Esophagus squamous epithelium (tissue), 5 donors: ENCODE data around the gene ZNF599. TPM values are rescaled to one million over a fixed set of nuclear protein-coding genes. Genes with fewer than 3 reads are reported as not detected.
A peak's percentile ranks its signal among the peaks of the same experiment; 100 is the strongest.

Experiments used
- DNase-seq: peaks from one replicate; lab custom pipeline; 2025; lab: John Stamatoyannopoulos, UW
- H3K27ac ChIP-seq, 4 donors: fragments of 200-600 bp; sonication (generic); one replicate each; pipeline ENCODE4 v1.5.1; 2016 to 2019; ENCODE audit warnings: mild to moderate bottlenecking in 1 of 4
- H3K27me3 ChIP-seq, 4 donors: fragments of 200-600 bp; sonication (generic); 1 replicate in 3 of 4; 2 replicates in 1 of 4; pipeline versions ENCODE4 v1.5.1 to v1.6.0; 2017 to 2021; ENCODE audit warnings: antibody characterized with exemption in 1 of 4
- H3K36me3 ChIP-seq, 3 donors: fragments of 200-600 bp; sonication (generic); one replicate each; pipeline ENCODE4 v1.5.1; 2016 to 2019
- H3K4me1 ChIP-seq, 3 donors: fragments of 200-600 bp; sonication (generic); one replicate each; pipeline ENCODE4 v1.5.1; 2017 to 2019
- H3K4me3 ChIP-seq, 4 donors: fragments of 200-600 bp; sonication (generic); 1 replicate in 3 of 4; 2 replicates in 1 of 4; pipeline ENCODE4 v1.5.1; 2016 to 2019; ENCODE audit warnings: mild to moderate bottlenecking in 2 of 4, moderate library complexity in 1 of 4
- H3K9me3 ChIP-seq, 3 donors: fragments of 200-600 bp; sonication (generic); one replicate each; pipeline ENCODE4 v1.5.1; 2016 to 2019
- CTCF ChIP-seq, 6 experiments: fragments of 450-650 bp in 4 of 6; fragments of 200-600 bp in 2 of 6; sonication (generic) in 2 of 6; IDR thresholded peaks; one replicate each; pipeline ENCODE4 v1.5.1; 2016 to 2019; ENCODE audit warnings: antibody characterized with exemption in 6 of 6, mild to moderate bottlenecking in 4 of 6, moderate library complexity in 4 of 6
- POLR2A ChIP-seq, 4 donors: fragments of 450-650 bp; IDR thresholded peaks; one replicate each; pipeline ENCODE4 v1.6.1; 2017; ENCODE audit warnings: antibody characterized with exemption in 4 of 4, mild to moderate bottlenecking in 4 of 4, moderate library complexity in 3 of 4
- WGBS, 2 donors: methylation state at CpG; one replicate each; pipeline ENCODE4 v1.1.5; 2018; 5-methylcytosine and 5-hydroxymethylcytosine counted together
- intact Hi-C: fragments of 100-400 bp; cut with DNase I; formaldehyde crosslinking; loops from one replicate; pipeline ENCODE4 v1.15.0; 2022
- total RNA-seq, 4 donors: library from RNA; depleted of rRNA; stranded (reverse); fragments of >200 nt; gene quantifications; one replicate each; pipeline ENCODE4 v1.1.0, GENCODE V29; 2016
- donor health status: DM: yes; HTN: yes; CAD: no.

The ZNF599 gene
- total RNA-seq, 4 donors from 2014 or later, result 1.9 to 6.1 (median 2.6) TPM

DNA sequence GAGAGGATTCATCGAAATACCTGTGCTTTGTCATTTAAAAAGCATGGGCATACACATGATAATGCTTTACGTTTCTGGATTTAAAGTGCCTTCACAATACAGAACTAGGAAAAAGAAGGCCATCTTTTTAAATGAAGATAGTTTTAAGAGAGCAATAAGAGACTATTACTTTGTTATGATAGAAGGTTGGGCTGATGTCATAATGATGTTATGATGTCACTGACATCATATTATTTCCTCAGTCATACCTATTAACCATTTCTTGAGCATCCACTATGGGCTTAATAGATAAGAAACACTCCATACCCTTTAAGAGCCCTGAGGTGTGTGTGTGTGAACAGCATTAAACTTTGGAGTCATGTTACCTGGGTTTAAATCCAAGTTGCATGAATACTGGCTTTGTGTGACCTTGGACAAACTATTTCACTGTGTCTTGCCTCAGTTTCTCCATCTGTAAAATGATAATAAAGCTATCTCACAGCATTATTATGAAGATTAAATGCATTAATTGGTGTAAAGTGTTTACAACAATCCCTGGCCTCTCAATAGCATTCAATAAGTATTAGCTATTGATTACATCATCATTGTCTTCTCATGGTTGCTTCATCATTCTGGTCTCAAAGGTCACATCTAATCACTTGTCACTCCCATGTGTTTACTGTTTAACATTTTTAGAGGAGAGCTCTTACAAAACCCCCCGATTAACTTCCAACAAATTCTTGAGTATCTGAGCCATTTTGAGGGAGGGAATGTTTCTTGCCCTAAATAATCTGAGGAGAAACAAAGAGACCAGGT is 27.9 kb downstream of the ZNF599 start:
- DNase-seq, result no peak
- WGBS, 2 donors, result 81 to 92% methylated on average over 3 of the region's 3 CpGs
- Histone ChIP-seq H3K4me1 (no peaks in the 10 kb centered on the region), H3K36me3 (peaks cover 7 to 45% (median 7%) of the 10 kb centered on the region in 3 donors), H3K4me3 (no peak overlapping the region), H3K27ac (no peak overlapping the region), H3K9me3 (peaks cover 0 to 99% (median 62%) of the 10 kb centered on the region in 3 donors), H3K27me3 (no peaks in the 10 kb centered on the region)
- intact Hi-C loops, result no loop called here
- TF ChIP-seq CTCF (IDR thresholded peaks at IDR 0.05) (no peak), POLR2A (IDR thresholded peaks at IDR 0.05) (no peak)

DNA sequence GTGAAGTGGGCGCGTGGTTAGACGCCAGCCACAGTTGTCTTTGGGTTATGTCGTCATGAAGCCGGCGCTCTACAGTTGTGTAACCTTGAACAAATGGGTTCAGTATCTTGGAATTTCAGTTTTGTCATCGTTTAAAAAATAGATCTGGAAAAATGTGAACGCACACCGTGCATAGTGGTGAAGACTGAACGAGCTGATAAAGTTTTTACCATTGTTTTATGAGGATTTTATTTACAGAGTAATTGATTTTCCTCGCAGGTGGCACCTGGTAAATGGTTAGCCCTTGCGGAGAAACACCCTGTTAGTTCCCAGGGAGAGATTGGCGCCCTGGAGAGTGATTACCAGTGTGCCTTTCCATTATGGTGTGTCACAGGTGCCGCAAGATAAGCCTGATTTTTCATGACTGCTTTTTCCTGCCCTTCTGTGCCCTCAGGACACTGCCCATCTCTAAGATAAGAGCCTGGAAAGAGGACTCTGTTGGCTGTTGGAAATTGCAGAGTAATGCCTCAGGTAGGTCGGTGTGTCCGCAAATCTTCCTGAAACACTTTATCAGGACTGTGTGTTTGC is 38.4 kb downstream of the ZNF599 start:
- H3K4me3 ChIP-seq, result peak overlapping the region; percentile 72 to 90 (median 86)
- intact Hi-C loops, result no loop called here
- 13 to 18% methylated on average over 16 of the region's 16 CpGs for WGBS, 2 donors
- peak overlapping the region; percentile 96 to 98 (median 98) for H3K27ac ChIP-seq
- H3K27me3 ChIP-seq, result no peaks in the 10 kb centered on the region
- peaks cover 14 to 35% (median 18%) of the 10 kb centered on the region in 3 donors for H3K4me1 ChIP-seq
- TF ChIP-seq CTCF (IDR thresholded peaks at IDR 0.05) (no peak), POLR2A (IDR thresholded peaks at IDR 0.05) (no peak)
- no peak for DNase-seq
- peaks cover 3 to 43% (median 15%) of the 10 kb centered on the region in 3 donors for H3K36me3 ChIP-seq
- H3K9me3 ChIP-seq, result peaks cover 0 to 32% (median 22%) of the 10 kb centered on the region in 3 donors

DNA sequence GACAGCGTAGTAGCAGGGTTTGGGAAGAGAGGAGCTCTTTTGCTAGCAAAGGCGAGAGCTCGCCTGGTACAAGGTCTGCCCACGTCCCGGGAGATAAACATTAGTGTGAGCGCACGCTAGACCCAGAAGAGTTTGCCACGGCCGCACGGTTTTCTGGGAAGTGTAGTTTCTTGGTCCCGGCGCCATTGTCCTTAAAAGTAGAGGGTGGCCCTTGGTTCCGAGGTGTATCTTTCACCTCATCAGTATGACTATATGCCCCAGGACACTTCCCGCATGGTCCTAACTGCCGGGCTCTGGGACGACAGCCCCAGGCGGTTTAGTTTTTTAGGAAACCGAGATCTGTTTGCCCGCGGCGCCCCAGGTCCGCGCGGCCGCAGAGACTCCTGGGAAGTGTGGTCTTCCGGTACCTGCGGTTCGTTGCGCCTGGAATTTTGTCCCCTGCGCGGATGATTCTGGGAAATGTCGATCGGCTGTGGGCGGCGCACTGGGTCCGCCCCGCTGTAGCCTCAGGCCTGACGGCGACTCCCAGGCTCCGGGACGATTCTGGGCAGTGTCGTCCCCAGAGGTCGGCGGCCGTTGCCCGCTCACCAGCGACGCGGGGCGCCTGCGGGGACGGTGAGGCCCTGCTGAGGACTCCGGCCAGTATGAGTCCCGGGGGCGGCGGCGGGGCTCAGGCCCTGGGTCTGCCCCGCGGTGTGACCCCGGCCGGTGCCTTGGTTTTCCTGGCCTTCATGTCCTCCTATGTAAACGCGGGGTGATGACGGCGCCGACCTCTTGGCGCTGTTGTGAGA is 39.1 kb downstream of the ZNF599 start, which contains the start of gene ZNF181:
Gene ZNF181, plus strand, starts transcription at position 498 of the 791 bp plus-strand sequence. CDS start 795 bp downstream, outside the sequence.
- H3K27ac ChIP-seq, result peak within 1 kb of the TSS; percentile 96 to 98 (median 98)
- TF ChIP-seq POLR2A (IDR thresholded peaks at IDR 0.05), result peak in 1 of 4 donors; percentile 46
- TF ChIP-seq CTCF (IDR thresholded peaks at IDR 0.05), result peak in 1 of 6 experiments; percentile 22
- H3K27me3 ChIP-seq, result no peaks in the 10 kb centered on the region
- peaks cover under 1 to 36% (median 8%) of the 10 kb centered on the region in 3 donors for H3K36me3 ChIP-seq
- peak; percentile 46 for DNase-seq
- peaks cover 14 to 35% (median 18%) of the 10 kb centered on the region in 3 donors for H3K4me1 ChIP-seq
- H3K4me3 ChIP-seq, result peak within 1 kb of the TSS; percentile 72 to 90 (median 86)
- H3K9me3 ChIP-seq, result peaks cover 0 to 25% (median 16%) of the 10 kb centered on the region in 3 donors
- intact Hi-C loops, result no loop called here
- 0 to 1% methylated on average over 10 to 21 of the region's 67 CpGs for WGBS, 2 donors

DNA sequence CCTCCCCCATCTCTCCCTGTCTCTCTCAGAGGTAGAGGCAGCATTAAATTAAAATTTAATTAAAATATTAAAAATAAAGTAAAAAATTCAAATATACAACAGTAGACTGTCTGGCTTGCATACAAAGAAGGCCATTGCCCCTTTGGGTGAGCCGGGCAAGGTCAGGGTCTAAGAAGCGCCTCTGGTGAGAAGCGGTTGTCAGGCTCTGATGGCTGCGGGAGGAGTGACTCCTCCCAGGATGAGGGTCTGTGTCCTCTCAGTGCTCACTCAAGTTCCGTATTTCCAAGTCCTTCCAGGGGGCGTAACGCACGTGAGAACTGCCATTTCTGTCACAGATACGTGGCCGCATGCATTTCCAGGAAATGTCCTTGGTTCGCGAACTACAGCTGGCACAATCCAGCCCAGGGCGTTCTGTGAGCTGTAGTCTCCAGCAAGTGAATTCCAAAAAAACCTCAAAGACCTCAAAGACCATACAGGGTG is 39.7 kb downstream of the ZNF599 start:
- 0 to 3% methylated on average over 10 to 11 of the region's 13 CpGs for WGBS, 2 donors
- Histone ChIP-seq H3K4me3 (peak overlapping the region; percentile 72 to 90 (median 86)), H3K36me3 (peaks cover 0 to 30% (median 4%) of the 10 kb centered on the region in 3 donors), H3K4me1 (peaks cover 14 to 35% (median 18%) of the 10 kb centered on the region in 3 donors), H3K27me3 (no peaks in the 10 kb centered on the region), H3K9me3 (peaks cover 0 to 19% (median 10%) of the 10 kb centered on the region in 3 donors), H3K27ac (peak overlapping the region; percentile 96 to 98 (median 98))
- intact Hi-C loops, result no loop called here
- no peak for TF ChIP-seq POLR2A (IDR thresholded peaks at IDR 0.05)
- no peak for TF ChIP-seq CTCF (IDR thresholded peaks at IDR 0.05)
- no peak for DNase-seq
